ENCODE data around the gene RABGAP1L.

The RABGAP1L gene

DNA sequence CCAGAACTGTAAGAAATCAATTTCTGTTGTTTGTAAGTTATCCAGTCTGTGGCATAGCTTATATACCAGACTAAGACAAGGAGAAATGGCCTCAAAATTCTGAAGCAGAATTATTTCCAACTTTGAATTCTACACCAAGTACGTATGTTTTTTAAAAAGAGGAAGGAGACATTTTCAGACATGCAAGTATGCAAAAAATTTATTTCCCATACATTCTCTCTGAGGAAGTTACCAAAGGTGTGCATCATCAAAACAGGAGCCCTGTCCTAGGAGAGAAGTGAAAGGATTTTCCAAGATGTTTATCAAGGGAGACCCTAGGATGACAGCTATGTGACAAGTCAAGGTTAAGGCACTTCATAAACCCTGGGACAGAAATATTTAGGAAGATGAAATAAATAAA, 49.3 kb upstream of the RABGAP1L start:
- CTCF ChIA-PET, result interaction anchor here (0.6 to 0.7 kb wide), 2 partner anchors 12 to 640 kb away, joined by 3 read pairs; no protein-coding TSS in a partner anchor
- POLR2A ChIA-PET, result no interaction called here
- Histone ChIP-seq H3K4me1 (ENCODE audit: control insufficient read depth, insufficient read depth, low read length) (no peaks in the 10 kb centered on the region), H3K9me3 (ENCODE audit: control insufficient read depth, insufficient read depth, low read depth, low read length) (no peaks in the 10 kb centered on the region), H3K36me3 (ENCODE audit: control insufficient read depth in 2 of 2, insufficient read depth in 1 of 2, low read length in 2 of 2) (no peaks in the 10 kb centered on the region), H3K4me3 (ENCODE audit: low read depth, low read length) (no peak overlapping the region), H3K27ac (ENCODE audit: extremely low read depth, low read depth, low read length) (no peak overlapping the region)
- TF ChIP-seq, protein P1, sequence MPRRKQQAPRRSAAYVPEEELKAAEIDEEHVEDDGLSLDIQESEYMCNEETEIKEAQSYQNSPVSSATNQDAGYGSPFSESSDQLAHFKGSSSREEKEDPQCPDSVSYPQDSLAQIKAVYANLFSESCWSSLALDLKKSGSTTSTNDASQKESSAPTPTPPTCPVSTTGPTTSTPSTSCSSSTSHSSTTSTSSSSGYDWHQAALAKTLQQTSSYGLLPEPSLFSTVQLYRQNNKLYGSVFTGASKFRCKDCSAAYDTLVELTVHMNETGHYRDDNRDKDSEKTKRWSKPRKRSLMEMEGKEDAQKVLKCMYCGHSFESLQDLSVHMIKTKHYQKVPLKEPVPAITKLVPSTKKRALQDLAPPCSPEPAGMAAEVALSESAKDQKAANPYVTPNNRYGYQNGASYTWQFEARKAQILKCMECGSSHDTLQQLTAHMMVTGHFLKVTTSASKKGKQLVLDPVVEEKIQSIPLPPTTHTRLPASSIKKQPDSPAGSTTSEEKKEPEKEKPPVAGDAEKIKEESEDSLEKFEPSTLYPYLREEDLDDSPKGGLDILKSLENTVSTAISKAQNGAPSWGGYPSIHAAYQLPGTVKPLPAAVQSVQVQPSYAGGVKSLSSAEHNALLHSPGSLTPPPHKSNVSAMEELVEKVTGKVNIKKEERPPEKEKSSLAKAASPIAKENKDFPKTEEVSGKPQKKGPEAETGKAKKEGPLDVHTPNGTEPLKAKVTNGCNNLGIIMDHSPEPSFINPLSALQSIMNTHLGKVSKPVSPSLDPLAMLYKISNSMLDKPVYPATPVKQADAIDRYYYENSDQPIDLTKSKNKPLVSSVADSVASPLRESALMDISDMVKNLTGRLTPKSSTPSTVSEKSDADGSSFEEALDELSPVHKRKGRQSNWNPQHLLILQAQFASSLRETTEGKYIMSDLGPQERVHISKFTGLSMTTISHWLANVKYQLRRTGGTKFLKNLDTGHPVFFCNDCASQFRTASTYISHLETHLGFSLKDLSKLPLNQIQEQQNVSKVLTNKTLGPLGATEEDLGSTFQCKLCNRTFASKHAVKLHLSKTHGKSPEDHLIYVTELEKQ (tag by site-specific recombination; IDR thresholded peaks at IDR 0.05; ENCODE audit: borderline replicate concordance), result no peak
- TF ChIP-seq ZNF423 (tag by site-specific recombination; IDR thresholded peaks at IDR 0.05), result no peak
- TF ChIP-seq HOXA7 (CRISPR knock-in tag; IDR thresholded peaks at IDR 0.05; ENCODE audit: borderline replicate concordance), result no peak
- TF ChIP-seq, protein P2, sequence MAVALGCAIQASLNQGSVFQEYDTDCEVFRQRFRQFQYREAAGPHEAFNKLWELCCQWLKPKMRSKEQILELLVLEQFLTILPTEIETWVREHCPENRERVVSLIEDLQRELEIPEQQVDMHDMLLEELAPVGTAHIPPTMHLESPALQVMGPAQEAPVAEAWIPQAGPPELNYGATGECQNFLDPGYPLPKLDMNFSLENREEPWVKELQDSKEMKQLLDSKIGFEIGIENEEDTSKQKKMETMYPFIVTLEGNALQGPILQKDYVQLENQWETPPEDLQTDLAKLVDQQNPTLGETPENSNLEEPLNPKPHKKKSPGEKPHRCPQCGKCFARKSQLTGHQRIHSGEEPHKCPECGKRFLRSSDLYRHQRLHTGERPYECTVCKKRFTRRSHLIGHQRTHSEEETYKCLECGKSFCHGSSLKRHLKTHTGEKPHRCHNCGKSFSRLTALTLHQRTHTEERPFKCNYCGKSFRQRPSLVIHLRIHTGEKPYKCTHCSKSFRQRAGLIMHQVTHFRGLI (tag by site-specific recombination; IDR thresholded peaks at IDR 0.05), result no peak
- TF ChIP-seq ZBTB20 (tag by site-specific recombination; IDR thresholded peaks at IDR 0.05), result no peak
- TF ChIP-seq ZNF670 (tag by site-specific recombination; IDR thresholded peaks at IDR 0.05; ENCODE audit: low read depth), result no peak
- no peak for TF ChIP-seq ZNF202 (tag by site-specific recombination; IDR thresholded peaks at IDR 0.05; ENCODE audit: borderline replicate concordance)
- TF ChIP-seq ZNF548 (tag by site-specific recombination; IDR thresholded peaks at IDR 0.05), result no peak
- TF ChIP-seq ZNF701 (tag by site-specific recombination; IDR thresholded peaks at IDR 0.05), result no peak
- TF ChIP-seq ZNF600 (tag by site-specific recombination; IDR thresholded peaks at IDR 0.05), result no peak
- no peak for TF ChIP-seq TCF7L2 (IDR thresholded peaks at IDR 0.05; ENCODE audit: borderline replicate concordance, low read depth, low read length)
- no peak for TF ChIP-seq ZNF394 (tag by site-specific recombination; IDR thresholded peaks at IDR 0.05; ENCODE audit: borderline replicate concordance)
- TF ChIP-seq, protein P3, sequence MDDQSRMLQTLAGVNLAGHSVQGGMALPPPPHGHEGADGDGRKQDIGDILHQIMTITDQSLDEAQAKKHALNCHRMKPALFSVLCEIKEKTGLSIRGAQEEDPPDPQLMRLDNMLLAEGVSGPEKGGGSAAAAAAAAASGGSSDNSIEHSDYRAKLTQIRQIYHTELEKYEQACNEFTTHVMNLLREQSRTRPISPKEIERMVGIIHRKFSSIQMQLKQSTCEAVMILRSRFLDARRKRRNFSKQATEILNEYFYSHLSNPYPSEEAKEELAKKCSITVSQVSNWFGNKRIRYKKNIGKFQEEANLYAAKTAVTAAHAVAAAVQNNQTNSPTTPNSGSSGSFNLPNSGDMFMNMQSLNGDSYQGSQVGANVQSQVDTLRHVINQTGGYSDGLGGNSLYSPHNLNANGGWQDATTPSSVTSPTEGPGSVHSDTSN (CRISPR knock-in tag; IDR thresholded peaks at IDR 0.05), result no peak
- TF ChIP-seq, protein P4, sequence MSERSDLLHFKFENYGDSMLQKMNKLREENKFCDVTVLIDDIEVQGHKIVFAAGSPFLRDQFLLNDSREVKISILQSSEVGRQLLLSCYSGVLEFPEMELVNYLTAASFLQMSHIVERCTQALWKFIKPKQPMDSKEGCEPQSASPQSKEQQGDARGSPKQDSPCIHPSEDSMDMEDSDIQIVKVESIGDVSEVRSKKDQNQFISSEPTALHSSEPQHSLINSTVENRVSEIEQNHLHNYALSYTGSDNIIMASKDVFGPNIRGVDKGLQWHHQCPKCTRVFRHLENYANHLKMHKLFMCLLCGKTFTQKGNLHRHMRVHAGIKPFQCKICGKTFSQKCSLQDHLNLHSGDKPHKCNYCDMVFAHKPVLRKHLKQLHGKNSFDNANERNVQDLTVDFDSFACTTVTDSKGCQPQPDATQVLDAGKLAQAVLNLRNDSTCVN (tag by site-specific recombination; optimal IDR thresholded peaks at IDR 0.05), result no peak
- TF ChIP-seq ZNF24 (tag by site-specific recombination; IDR thresholded peaks at IDR 0.05), result no peak
- TF ChIP-seq, protein P5, sequence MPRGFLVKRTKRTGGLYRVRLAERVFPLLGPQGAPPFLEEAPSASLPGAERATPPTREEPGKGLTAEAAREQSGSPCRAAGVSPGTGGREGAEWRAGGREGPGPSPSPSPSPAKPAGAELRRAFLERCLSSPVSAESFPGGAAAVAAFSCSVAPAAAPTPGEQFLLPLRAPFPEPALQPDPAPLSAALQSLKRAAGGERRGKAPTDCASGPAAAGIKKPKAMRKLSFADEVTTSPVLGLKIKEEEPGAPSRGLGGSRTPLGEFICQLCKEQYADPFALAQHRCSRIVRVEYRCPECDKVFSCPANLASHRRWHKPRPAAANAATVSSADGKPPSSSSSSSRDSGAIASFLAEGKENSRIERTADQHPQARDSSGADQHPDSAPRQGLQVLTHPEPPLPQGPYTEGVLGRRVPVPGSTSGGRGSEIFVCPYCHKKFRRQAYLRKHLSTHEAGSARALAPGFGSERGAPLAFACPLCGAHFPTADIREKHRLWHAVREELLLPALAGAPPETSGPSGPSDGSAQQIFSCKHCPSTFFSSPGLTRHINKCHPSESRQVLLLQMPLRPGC (tag by site-specific recombination; IDR thresholded peaks at IDR 0.05), result no peak
- TF ChIP-seq, protein P6, sequence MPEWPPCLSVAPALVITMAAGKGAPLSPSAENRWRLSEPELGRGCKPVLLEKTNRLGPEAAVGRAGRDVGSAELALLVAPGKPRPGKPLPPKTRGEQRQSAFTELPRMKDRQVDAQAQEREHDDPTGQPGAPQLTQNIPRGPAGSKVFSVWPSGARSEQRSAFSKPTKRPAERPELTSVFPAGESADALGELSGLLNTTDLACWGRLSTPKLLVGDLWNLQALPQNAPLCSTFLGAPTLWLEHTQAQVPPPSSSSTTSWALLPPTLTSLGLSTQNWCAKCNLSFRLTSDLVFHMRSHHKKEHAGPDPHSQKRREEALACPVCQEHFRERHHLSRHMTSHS (tag by site-specific recombination; IDR thresholded peaks at IDR 0.05), result no peak
- no peak for TF ChIP-seq ZNF473 (tag by site-specific recombination; IDR thresholded peaks at IDR 0.05)
- TF ChIP-seq ZNF169 (tag by site-specific recombination; IDR thresholded peaks at IDR 0.05), result no peak

All from HEK293 (cell line).